Sigmoid colon (tissue), 7 donors: ENCODE data around the gene PIWIL4. TPM values are rescaled to one million over a fixed set of nuclear protein-coding genes. Genes with fewer than 3 reads are reported as not detected.
"Not testable (repeated sequence)": the region's sequence is repeated elsewhere in the genome, so short reads cannot be mapped to it uniquely, and the experiment has no call there.

Experiments
- DNase-seq: peaks from one replicate; pipeline ENCODE4 v3.0.0-alpha.2; 2019
- H3K27ac ChIP-seq, 4 donors: fragments of 200-600 bp; sonication (generic); one replicate each; pipeline ENCODE4 v1.5.1; 2016 to 2019; ENCODE audit warnings: mild to moderate bottlenecking in 1 of 4
- H3K27me3 ChIP-seq, 3 donors: fragments of 200-600 bp; sonication (generic); one replicate each; pipeline ENCODE4 v1.5.1; 2019; ENCODE audit warnings: mild to moderate bottlenecking in 1 of 3
- H3K36me3 ChIP-seq, 4 donors: fragments of 200-600 bp; sonication (generic); one replicate each; pipeline ENCODE4 v1.5.1; 2016 to 2019
- H3K4me1 ChIP-seq, 4 donors: fragments of 200-600 bp; sonication (generic); one replicate each; pipeline ENCODE4 v1.5.1; 2017 to 2019
- H3K4me3 ChIP-seq, 4 donors: fragments of 200-600 bp; sonication (generic); one replicate each; pipeline ENCODE4 v1.5.1; 2017 to 2019; ENCODE audit warnings: mild to moderate bottlenecking in 2 of 4, moderate library complexity in 1 of 4
- H3K9me3 ChIP-seq, 4 donors: fragments of 200-600 bp in 3 of 4; sonication (generic) in 3 of 4; one replicate each; pipeline versions ENCODE4 v1.5.1 to v1.6.1; 2013 to 2019
- CTCF ChIP-seq, 4 experiments: fragments of 450-650 bp in 3 of 4; fragments of 200-600 bp in 1 of 4; IDR thresholded peaks; one replicate each; pipeline ENCODE4 v1.5.1; 2016 to 2019; ENCODE audit warnings: antibody characterized with exemption in 4 of 4, mild to moderate bottlenecking in 3 of 4, moderate library complexity in 2 of 4
- EP300 ChIP-seq, 4 donors: sonication (generic); formaldehyde crosslinking; IDR thresholded peaks; one replicate each; pipeline ENCODE4 v1.6.1; 2017; ENCODE audit warnings: antibody characterized with exemption in 4 of 4
- POLR2A ChIP-seq, 2 donors: fragments of 450-650 bp; IDR thresholded peaks; one replicate each; pipeline ENCODE4 v1.6.1; 2016; ENCODE audit warnings: antibody characterized with exemption in 2 of 2, mild to moderate bottlenecking in 2 of 2, moderate library complexity in 2 of 2
- POLR2AphosphoS5 ChIP-seq, 4 donors: sonication (generic); formaldehyde crosslinking; IDR thresholded peaks; one replicate each; pipeline ENCODE4 v1.6.1; 2017; ENCODE audit warnings: antibody characterized with exemption in 4 of 4
- WGBS, 2 donors: extraction: QIAGEN DNeasy Blood & Tissue Kit; methylation state at CpG; one replicate each; pipeline ENCODE4 v1.1.7; 2013; 5-methylcytosine and 5-hydroxymethylcytosine counted together
- intact Hi-C: fragments of 100-400 bp; cut with DNase I; formaldehyde crosslinking; loops from one replicate; pipeline ENCODE4 v1.15.1; 2023
- polyA plus RNA-seq, 3 donors: library from polyadenylated mRNA; stranded (reverse); fragments of 200-250 nt; gene quantifications; one replicate each; pipeline ENCODE4 v1.2.3, GENCODE V29; 2013
- total RNA-seq, 4 donors: library from RNA; depleted of rRNA; stranded (reverse); fragments of >200 nt; gene quantifications; one replicate each; pipeline ENCODE4 v1.1.0, GENCODE V29; 2016
- donor health status: healthy with polysubstance abuse.
- donor health status: Bipolar disorder and iron deficiency.
- donor health status: healthy.

PIWIL4 gene
- total and polyA plus RNA-seq, 7 donors, result 3.5 to 8.1 (median 4.3) TPM

DNA sequence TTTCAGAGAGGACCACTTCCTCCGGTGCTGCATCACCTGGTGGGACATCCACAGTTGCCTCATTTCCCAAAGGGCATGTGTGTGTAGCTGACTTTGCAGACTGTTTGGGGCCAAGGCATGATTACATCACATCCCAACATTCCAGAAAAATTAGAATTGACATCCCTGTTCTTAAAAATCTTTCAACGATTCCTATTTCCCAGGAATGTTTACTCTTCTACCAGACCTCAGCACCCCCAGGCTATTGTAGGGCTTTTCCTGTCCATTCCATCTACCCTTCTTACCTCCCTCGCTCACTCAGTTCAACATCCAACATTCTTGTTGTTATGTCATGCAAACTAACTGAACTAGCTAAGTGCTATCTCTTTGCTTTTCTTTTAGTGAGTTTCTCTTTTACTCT, 37.3 kb downstream of the PIWIL4 start:
- 88 to 97% methylated on average over 3 of the region's 3 CpGs for WGBS, 2 donors
- peaks cover 0 to 18% (median 3%) of the 10 kb centered on the region in 4 donors for H3K36me3 ChIP-seq
- no peaks in the 10 kb centered on the region for H3K27me3 ChIP-seq
- DNase-seq, result no peak
- no peaks in the 10 kb centered on the region for H3K4me1 ChIP-seq
- intact Hi-C loops, result no loop called here
- H3K9me3 ChIP-seq, result no peaks in the 10 kb centered on the region
- H3K27ac ChIP-seq, result no peak overlapping the region
- no peak overlapping the region for H3K4me3 ChIP-seq
- TF ChIP-seq EP300 (IDR thresholded peaks at IDR 0.05) (no peak), CTCF (IDR thresholded peaks at IDR 0.05) (no peak), POLR2AphosphoS5 (IDR thresholded peaks at IDR 0.05) (no peak), POLR2A (IDR thresholded peaks at IDR 0.05) (no peak)

- intact Hi-C loops, result no loop called here
- Histone ChIP-seq H3K9me3 (peaks cover 0 to 9% (median 4%) of the 10 kb centered on the region in 4 donors), H3K27ac (no peak overlapping the region), H3K4me3 (no peak overlapping the region), H3K27me3 (no peaks in the 10 kb centered on the region), H3K4me1 (no peaks in the 10 kb centered on the region), H3K36me3 (peaks cover 0 to 25% (median 3%) of the 10 kb centered on the region in 4 donors)
- TF ChIP-seq POLR2A (IDR thresholded peaks at IDR 0.05), result no peak
- no peak for TF ChIP-seq EP300 (IDR thresholded peaks at IDR 0.05)
- no peak for TF ChIP-seq POLR2AphosphoS5 (IDR thresholded peaks at IDR 0.05)
- TF ChIP-seq CTCF (IDR thresholded peaks at IDR 0.05), result no peak
- no peak for DNase-seq
- 95 to 96% methylated on average over 1 of the region's 1 CpG for WGBS, 2 donors
These were observed 46.0 kb downstream of the PIWIL4 start for GRCh38 chr11:94613120-94613519.

- no peak overlapping the region for H3K4me3 ChIP-seq
- TF ChIP-seq POLR2AphosphoS5 (IDR thresholded peaks at IDR 0.05) (no peak), CTCF (IDR thresholded peaks at IDR 0.05) (peak; percentile 74 to 90 (median 76)), POLR2A (IDR thresholded peaks at IDR 0.05) (no peak)
- H3K27me3 ChIP-seq, result no peaks in the 10 kb centered on the region
- peaks cover 0 to 3% (median 0%) of the 10 kb centered on the region in 4 donors for H3K9me3 ChIP-seq
- no peak for DNase-seq
- no peak overlapping the region for H3K27ac ChIP-seq
- 39 to 43% methylated on average over 6 of the region's 6 CpGs for WGBS, 2 donors
- no peaks in the 10 kb centered on the region for H3K36me3 ChIP-seq
- peaks cover 0 to 5% (median 0%) of the 10 kb centered on the region in 4 donors for H3K4me1 ChIP-seq
- intact Hi-C loops, result loop anchor here (1.0 to 10.0 kb wide), 5 partner anchors 119 to 1162 kb away; partner anchors contain the start of genes FAM76B and SRSF8
These were observed 56.1 kb downstream of the PIWIL4 start for GRCh38 chr11:94623120-94623735.

DNA sequence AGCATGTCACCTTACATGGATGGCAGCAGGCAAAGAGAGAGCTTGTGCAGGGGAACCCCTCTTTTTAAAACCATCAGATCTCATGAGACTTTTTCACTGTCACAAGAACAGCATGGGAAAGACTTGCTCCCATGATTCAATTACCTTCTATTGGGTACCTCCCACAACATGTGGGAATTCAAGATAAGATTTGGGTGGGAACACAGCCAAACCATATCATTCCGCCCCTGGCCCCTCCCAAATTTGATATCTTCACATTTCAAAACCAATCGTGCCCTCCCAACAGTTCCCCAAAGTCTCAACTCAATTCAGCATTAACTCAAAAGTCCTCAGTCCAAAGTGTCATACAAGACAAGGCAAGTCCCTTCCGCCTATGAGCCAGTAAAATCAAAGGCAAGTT, 58.3 kb downstream of the PIWIL4 start:
- WGBS, 2 donors, result 74 to 81% methylated on average over 3 of the region's 3 CpGs
- H3K4me1 ChIP-seq, DNase-seq, H3K9me3 ChIP-seq, H3K27ac ChIP-seq, H3K36me3 ChIP-seq, H3K4me3 ChIP-seq, H3K27me3 ChIP-seq: not testable (repeated sequence)
- intact Hi-C loops, result loop anchor here (10.0 kb wide), 2 partner anchors 439 to 1159 kb away; partner anchors contain the start of genes FAM76B and SRSF8

DNA sequence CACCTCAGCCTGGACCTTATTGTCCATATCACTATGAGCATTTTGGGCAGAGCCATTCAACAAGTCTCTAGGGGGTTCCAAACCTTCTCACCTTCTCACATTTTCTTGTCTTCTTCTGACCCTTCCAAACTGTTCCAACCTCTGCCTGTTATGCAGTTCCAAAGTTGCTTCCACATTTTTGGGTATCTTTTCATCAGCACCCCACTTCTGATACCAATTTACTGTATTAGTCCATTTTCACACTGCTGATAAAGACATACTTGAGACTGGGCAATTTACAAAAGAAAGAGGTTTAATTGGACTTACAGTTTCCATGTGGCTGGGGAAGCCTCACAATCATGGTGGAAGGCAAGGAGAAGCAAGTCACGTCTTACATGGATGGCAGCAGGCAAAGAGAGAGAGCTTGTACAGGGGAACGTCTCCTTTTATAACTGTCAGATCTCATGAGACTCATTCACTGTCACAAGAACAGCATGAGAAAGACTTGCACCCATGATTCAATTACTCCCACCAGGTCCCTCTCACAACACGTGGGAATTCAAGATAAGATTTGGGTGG, 59.9 kb downstream of the PIWIL4 start:
- WGBS, 2 donors, result 74 to 87% methylated on average over 3 of the region's 3 CpGs
- H3K9me3 ChIP-seq, H3K4me1 ChIP-seq, H3K36me3 ChIP-seq, H3K27me3 ChIP-seq, H3K4me3 ChIP-seq, H3K27ac ChIP-seq, DNase-seq: not testable (repeated sequence)
- intact Hi-C loops, result loop anchor here (10.0 kb wide), 2 partner anchors 438 to 1158 kb away; partner anchors contain the start of genes FAM76B and SRSF8
